H7 (cell line): ENCODE results near the gene ZNF579. TPM values are rescaled to one million over a fixed set of nuclear protein-coding genes. Genes with fewer than 3 reads are reported as not detected.
"Not testable (repeated sequence)": the region's sequence is repeated elsewhere in the genome, so short reads cannot be mapped to it uniquely, and the experiment has no call there.

Experiments used
- DNase-seq: peaks from one replicate; pipeline ENCODE4 v3.0.0; 2012
- H3K27me3 ChIP-seq: 2 replicates; pipeline ENCODE4 v1.6.0; 2011; ENCODE audit warnings: mild to moderate bottlenecking, low read length; ENCODE audit not compliant: control insufficient read depth, insufficient read depth
- H3K36me3 ChIP-seq: replicated peaks from 2 replicates; pipeline ENCODE4 v1.5.1; 2011; ENCODE audit warnings: low read length; ENCODE audit not compliant: control insufficient read depth, insufficient read depth
- H3K4me3 ChIP-seq: 2 replicates; pipeline ENCODE4 v1.5.1; 2011; ENCODE audit warnings: low read depth, mild to moderate bottlenecking, control low read depth, low read length, moderate library complexity; ENCODE audit not compliant: insufficient read depth
- total RNA-seq: library from RNA; depleted of rRNA; stranded (reverse); fragments of >200 nt; shearing (Covaris generic); gene quantifications from 2 replicates; pipeline ENCODE4 v1.2.3, GENCODE V29; 2014

Gene ZNF579
- total RNA-seq, 1 experiment from 2014 or later: 17.2 TPM

GRCh38 chr19:55592391-55593090 lies 11.9 kb upstream of the ZNF579 start:
- Histone ChIP-seq H3K4me3 (peak overlapping the region; percentile 2; the same call in 1 of the 2 replicates), H3K36me3 (peaks cover 3% of the 10 kb centered on the region), H3K27me3 (no peaks in the 10 kb centered on the region)
- no peak for DNase-seq

GRCh38 chr19:55591555-55591954 lies 10.9 kb upstream of the ZNF579 start:
- DNase-seq: peak; percentile 59
- Histone ChIP-seq H3K4me3 (no peak overlapping the region), H3K36me3 (peaks cover 3% of the 10 kb centered on the region), H3K27me3 (no peaks in the 10 kb centered on the region)

GRCh38 chr19:55590617-55591016 lies 10.0 kb upstream of the ZNF579 start:
- DNase-seq: peak; percentile 70
- no peaks in the 10 kb centered on the region; the same call in none of the 2 replicates for H3K36me3 ChIP-seq
- H3K27me3 ChIP-seq: no peaks in the 10 kb centered on the region
- H3K4me3 ChIP-seq: no peak overlapping the region

GRCh38 chr19:55590109-55590508 lies 9.5 kb upstream of the ZNF579 start:
- no peak overlapping the region for H3K4me3 ChIP-seq
- DNase-seq: peak; percentile 50
- no peaks in the 10 kb centered on the region; the same call in 1 of the 2 replicates for H3K36me3 ChIP-seq
- no peaks in the 10 kb centered on the region for H3K27me3 ChIP-seq

GRCh38 chr19:55588738-55589137 lies 8.1 kb upstream of the ZNF579 start:
- Histone ChIP-seq H3K27me3 (no peaks in the 10 kb centered on the region), H3K36me3 (no peaks in the 10 kb centered on the region), H3K4me3 (no peak overlapping the region)
- no peak for DNase-seq

- DNase-seq: peak; percentile 98
These were observed 6.5 kb upstream of the ZNF579 start for GRCh38 chr19:55586976-55587668.

GRCh38 chr19:55585658-55586339 lies 5.2 kb upstream of the ZNF579 start:
- DNase-seq: peak; percentile 96
- Histone ChIP-seq H3K4me3 (peak overlapping the region; percentile 54), H3K36me3 (no peaks in the 10 kb centered on the region), H3K27me3 (no peaks in the 10 kb centered on the region; the same call in 1 of the 2 replicates)

More at GRCh38 chr19:55586976-55587668, 6.5 kb upstream of the ZNF579 start:
- Histone ChIP-seq H3K4me3 (peak overlapping the region; percentile 52), H3K27me3 (no peaks in the 10 kb centered on the region), H3K36me3 (no peaks in the 10 kb centered on the region)

GRCh38 chr19:55584871-55585270 lies 4.2 kb upstream of the ZNF579 start:
- no peaks in the 10 kb centered on the region; the same call in 1 of the 2 replicates for H3K27me3 ChIP-seq
- no peak for DNase-seq
- no peak overlapping the region for H3K4me3 ChIP-seq
- no peaks in the 10 kb centered on the region for H3K36me3 ChIP-seq

- not testable (repeated sequence) for DNase-seq, H3K4me3 ChIP-seq, H3K36me3 ChIP-seq, H3K27me3 ChIP-seq
These were observed 3.2 kb upstream of the ZNF579 start for GRCh38 chr19:55583897-55584296.

GRCh38 chr19:55582284-55582683 lies 1.6 kb upstream of the ZNF579 start:
- H3K36me3 ChIP-seq, H3K27me3 ChIP-seq, H3K4me3 ChIP-seq, DNase-seq: not testable (repeated sequence)

- H3K36me3 ChIP-seq: peaks cover 6% of the 10 kb centered on the region
- H3K27me3 ChIP-seq: no peaks in the 10 kb centered on the region; the same call in 1 of the 2 replicates
- H3K4me3 ChIP-seq: no peak overlapping the region
- no peak for DNase-seq
These were observed 1.2 kb upstream of the ZNF579 start for GRCh38 chr19:55581823-55582223.

- Histone ChIP-seq H3K36me3 (peaks cover 7% of the 10 kb centered on the region), H3K27me3 (no peaks in the 10 kb centered on the region; the same call in 1 of the 2 replicates), H3K4me3 (peak overlapping the region; percentile 22)
- peak; percentile 76 for DNase-seq
These were observed 636 bp upstream of the ZNF579 start for GRCh38 chr19:55581145-55581822.

- H3K27me3 ChIP-seq: no peaks in the 10 kb centered on the region; the same call in 1 of the 2 replicates
- H3K4me3 ChIP-seq: peak overlapping the region; percentile 97
- DNase-seq: peak; percentile 85
- peaks cover 7% of the 10 kb centered on the region for H3K36me3 ChIP-seq
These were observed 654 bp downstream of the ZNF579 start for GRCh38 chr19:55579766-55580621.
